Keratinocyte (primary cell): ENCODE data around the gene HOXA10.

Experiments used
- EZH2 ChIP-seq: IDR thresholded peaks from one replicate; pipeline ENCODE4 v1.6.1; 2012; ENCODE audit warnings: inconsistent platforms, mild to moderate bottlenecking, low read length, moderate library complexity
- TF ChIP-seq, protein P1 (sequence below), 3 experiments: IDR thresholded peaks in 1 of 3; conservative IDR thresholded peaks in 1 of 3; optimal IDR thresholded peaks in 1 of 3; 2 replicates in 2 of 3; 3 replicates in 1 of 3; pipeline versions ENCODE3 to v1.5.1; 2011; ENCODE audit warnings: low read length in 3 of 3, mild to moderate bottlenecking in 3 of 3, moderate library complexity in 2 of 3, control low read depth in 1 of 3, inconsistent platforms in 1 of 3; ENCODE audit not compliant: insufficient read depth in 2 of 3; ENCODE audit errors: extremely low read depth in 1 of 3

DNA sequence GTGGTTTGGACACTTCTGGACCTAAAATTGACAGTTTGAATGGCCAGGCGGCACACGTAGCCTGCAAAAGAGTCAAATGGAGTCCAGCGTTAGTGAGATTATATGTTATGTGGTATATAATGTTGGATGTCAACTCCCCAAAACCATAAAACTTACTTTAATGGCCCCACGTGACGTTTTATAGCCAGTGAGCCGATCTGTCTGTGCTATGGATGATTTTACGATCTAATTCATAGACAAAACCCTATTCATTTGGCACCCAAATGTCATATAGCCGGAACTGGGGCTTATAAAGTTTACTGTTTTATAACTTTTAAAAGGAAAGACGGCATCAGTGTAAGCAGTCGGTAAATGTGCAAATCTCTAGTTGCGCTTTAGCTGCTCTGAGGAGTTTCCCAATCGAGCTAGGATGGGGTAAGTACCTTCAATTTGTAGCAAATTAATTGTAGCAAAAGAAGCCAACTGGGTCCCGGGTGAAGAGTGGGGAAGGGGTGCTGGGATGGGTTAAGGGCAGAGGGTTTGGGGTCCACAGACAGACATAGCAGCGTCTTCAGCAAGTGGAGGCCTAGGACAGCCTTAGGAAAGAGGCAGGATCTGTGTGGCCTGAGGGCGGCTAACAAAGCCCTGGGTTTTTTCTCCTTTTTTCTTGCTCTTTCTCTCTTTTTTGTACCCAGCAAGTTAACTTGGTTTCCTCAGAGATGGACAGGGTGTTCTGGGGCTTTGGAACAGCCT is 33.8 kb downstream of the HOXA10 start:
- TF ChIP-seq, protein P1, sequence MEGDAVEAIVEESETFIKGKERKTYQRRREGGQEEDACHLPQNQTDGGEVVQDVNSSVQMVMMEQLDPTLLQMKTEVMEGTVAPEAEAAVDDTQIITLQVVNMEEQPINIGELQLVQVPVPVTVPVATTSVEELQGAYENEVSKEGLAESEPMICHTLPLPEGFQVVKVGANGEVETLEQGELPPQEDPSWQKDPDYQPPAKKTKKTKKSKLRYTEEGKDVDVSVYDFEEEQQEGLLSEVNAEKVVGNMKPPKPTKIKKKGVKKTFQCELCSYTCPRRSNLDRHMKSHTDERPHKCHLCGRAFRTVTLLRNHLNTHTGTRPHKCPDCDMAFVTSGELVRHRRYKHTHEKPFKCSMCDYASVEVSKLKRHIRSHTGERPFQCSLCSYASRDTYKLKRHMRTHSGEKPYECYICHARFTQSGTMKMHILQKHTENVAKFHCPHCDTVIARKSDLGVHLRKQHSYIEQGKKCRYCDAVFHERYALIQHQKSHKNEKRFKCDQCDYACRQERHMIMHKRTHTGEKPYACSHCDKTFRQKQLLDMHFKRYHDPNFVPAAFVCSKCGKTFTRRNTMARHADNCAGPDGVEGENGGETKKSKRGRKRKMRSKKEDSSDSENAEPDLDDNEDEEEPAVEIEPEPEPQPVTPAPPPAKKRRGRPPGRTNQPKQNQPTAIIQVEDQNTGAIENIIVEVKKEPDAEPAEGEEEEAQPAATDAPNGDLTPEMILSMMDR (optimal IDR thresholded peaks at IDR 0.05 in 1 of 3, IDR thresholded peaks at IDR 0.05 in 1 of 3, conservative IDR thresholded peaks at IDR 0.05 in 1 of 3; ENCODE audit: extremely low read depth in 1 of 3, insufficient read depth in 2 of 3, low read length in 3 of 3) = no peak
- no peak for TF ChIP-seq EZH2
